ENCODE results near the gene DDI2. TPM values are rescaled to one million over a fixed set of nuclear protein-coding genes. Genes with fewer than 3 reads are reported as not detected.

Gene DDI2
- total and polyA plus RNA-seq, 9 of the 15 experiments (the other 6 are each of a cell fraction or from before 2014, with no cell fraction given) = 6.5 to 48.4 (median 21.2) TPM

- TF ChIP-seq, protein P1, sequence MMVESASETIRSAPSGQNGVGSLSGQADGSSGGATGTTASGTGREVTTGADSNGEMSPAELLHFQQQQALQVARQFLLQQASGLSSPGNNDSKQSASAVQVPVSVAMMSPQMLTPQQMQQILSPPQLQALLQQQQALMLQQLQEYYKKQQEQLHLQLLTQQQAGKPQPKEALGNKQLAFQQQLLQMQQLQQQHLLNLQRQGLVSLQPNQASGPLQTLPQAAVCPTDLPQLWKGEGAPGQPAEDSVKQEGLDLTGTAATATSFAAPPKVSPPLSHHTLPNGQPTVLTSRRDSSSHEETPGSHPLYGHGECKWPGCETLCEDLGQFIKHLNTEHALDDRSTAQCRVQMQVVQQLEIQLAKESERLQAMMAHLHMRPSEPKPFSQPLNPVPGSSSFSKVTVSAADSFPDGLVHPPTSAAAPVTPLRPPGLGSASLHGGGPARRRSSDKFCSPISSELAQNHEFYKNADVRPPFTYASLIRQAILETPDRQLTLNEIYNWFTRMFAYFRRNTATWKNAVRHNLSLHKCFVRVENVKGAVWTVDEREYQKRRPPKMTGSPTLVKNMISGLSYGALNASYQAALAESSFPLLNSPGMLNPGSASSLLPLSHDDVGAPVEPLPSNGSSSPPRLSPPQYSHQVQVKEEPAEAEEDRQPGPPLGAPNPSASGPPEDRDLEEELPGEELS (CRISPR knock-in tag; IDR thresholded peaks at IDR 0.05; ENCODE audit: borderline replicate concordance) = no peak
- TF ChIP-seq, protein P2, sequence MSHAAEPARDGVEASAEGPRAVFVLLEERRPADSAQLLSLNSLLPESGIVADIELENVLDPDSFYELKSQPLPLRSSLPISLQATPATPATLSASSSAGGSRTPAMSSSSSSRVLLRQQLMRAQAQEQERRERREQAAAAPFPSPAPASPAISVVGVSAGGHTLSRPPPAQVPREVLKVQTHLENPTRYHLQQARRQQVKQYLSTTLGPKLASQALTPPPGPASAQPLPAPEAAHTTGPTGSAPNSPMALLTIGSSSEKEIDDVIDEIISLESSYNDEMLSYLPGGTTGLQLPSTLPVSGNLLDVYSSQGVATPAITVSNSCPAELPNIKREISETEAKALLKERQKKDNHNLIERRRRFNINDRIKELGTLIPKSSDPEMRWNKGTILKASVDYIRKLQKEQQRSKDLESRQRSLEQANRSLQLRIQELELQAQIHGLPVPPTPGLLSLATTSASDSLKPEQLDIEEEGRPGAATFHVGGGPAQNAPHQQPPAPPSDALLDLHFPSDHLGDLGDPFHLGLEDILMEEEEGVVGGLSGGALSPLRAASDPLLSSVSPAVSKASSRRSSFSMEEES (CRISPR knock-in tag; IDR thresholded peaks at IDR 0.05) = peak; percentile 61
- TF ChIP-seq ZNF778 (CRISPR knock-in tag; IDR thresholded peaks at IDR 0.05) = no peak
- TF ChIP-seq, protein P3, sequence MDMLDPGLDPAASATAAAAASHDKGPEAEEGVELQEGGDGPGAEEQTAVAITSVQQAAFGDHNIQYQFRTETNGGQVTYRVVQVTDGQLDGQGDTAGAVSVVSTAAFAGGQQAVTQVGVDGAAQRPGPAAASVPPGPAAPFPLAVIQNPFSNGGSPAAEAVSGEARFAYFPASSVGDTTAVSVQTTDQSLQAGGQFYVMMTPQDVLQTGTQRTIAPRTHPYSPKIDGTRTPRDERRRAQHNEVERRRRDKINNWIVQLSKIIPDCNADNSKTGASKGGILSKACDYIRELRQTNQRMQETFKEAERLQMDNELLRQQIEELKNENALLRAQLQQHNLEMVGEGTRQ (CRISPR knock-in tag; IDR thresholded peaks at IDR 0.05) = peak; percentile 11; the same call in 1 of the 2 replicates
- TF ChIP-seq, protein P4, sequence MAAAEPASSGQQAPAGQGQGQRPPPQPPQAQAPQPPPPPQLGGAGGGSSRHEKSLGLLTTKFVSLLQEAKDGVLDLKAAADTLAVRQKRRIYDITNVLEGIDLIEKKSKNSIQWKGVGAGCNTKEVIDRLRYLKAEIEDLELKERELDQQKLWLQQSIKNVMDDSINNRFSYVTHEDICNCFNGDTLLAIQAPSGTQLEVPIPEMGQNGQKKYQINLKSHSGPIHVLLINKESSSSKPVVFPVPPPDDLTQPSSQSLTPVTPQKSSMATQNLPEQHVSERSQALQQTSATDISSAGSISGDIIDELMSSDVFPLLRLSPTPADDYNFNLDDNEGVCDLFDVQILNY (CRISPR knock-in tag; IDR thresholded peaks at IDR 0.05) = no peak
- TF ChIP-seq, protein P5, sequence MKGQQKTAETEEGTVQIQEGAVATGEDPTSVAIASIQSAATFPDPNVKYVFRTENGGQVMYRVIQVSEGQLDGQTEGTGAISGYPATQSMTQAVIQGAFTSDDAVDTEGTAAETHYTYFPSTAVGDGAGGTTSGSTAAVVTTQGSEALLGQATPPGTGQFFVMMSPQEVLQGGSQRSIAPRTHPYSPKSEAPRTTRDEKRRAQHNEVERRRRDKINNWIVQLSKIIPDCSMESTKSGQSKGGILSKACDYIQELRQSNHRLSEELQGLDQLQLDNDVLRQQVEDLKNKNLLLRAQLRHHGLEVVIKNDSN (CRISPR knock-in tag; IDR thresholded peaks at IDR 0.05) = peak; percentile 46
- TF ChIP-seq SUPT5H (IDR thresholded peaks at IDR 0.05) = no peak
- TF ChIP-seq POU5F1 (IDR thresholded peaks at IDR 0.05; ENCODE audit: borderline replicate concordance, low read depth, low read length, partially characterized antibody) = no peak
- 0 out of 4 replicates have a peak, but pooled peaks of 1 of the 2 experiments have one; percentile 30 for TF ChIP-seq FOXA3 (CRISPR knock-in tag; conservative IDR thresholded peaks at IDR 0.05 in 1 of 2, IDR thresholded peaks at IDR 0.05 in 1 of 2)
- no peak for TF ChIP-seq HMGN3 (IDR thresholded peaks at IDR 0.05; ENCODE audit: borderline replicate concordance, extremely low read depth, insufficient read length, low read depth, low read length)
- TF ChIP-seq, protein P6, sequence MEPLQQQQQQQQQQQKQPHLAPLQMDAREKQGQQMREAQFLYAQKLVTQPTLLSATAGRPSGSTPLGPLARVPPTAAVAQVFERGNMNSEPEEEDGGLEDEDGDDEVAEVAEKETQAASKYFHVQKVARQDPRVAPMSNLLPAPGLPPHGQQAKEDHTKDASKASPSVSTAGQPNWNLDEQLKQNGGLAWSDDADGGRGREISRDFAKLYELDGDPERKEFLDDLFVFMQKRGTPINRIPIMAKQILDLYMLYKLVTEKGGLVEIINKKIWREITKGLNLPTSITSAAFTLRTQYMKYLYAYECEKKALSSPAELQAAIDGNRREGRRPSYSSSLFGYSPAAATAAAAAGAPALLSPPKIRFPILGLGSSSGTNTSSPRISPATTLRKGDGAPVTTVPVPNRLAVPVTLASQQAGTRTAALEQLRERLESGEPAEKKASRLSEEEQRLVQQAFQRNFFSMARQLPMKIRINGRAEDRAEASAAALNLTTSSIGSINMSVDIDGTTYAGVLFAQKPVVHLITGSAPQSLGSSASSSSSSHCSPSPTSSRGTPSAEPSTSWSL (CRISPR knock-in tag; IDR thresholded peaks at IDR 0.05; ENCODE audit: borderline replicate concordance) = no peak
- no peak for TF ChIP-seq ARHGAP35 (IDR thresholded peaks at IDR 0.05; ENCODE audit: partially characterized antibody)
Measured at GRCh38 chr1:15669864-15670263, 52.6 kb downstream of the DDI2 start (continued).
